Liver (tissue), 9 donors: ENCODE measurements around the gene ZNF566. TPM values are rescaled to one million over a fixed set of nuclear protein-coding genes. Genes with fewer than 3 reads are reported as not detected.

Experiments used
- DNase-seq: peaks from one replicate; pipeline ENCODE4 v3.0.0-alpha.2; 2017; ENCODE audit warnings: low spot score
- H3K27ac ChIP-seq, 2 donors: one replicate each; pipeline ENCODE4 v1.7.0; 2013; ENCODE audit warnings: inconsistent platforms in 2 of 2, low read length in 2 of 2, control low read depth in 1 of 2, low read depth in 1 of 2, mild to moderate bottlenecking in 1 of 2
- H3K27me3 ChIP-seq, 4 donors: one replicate each; pipeline versions ENCODE4 v1.6.1 to v1.7.0; 2013; ENCODE audit warnings: low read length in 3 of 4, inconsistent platforms in 1 of 4, mild to moderate bottlenecking in 1 of 4, moderate library complexity in 1 of 4; ENCODE audit not compliant: control insufficient read depth in 4 of 4, insufficient read depth in 4 of 4
- H3K36me3 ChIP-seq, 4 donors: one replicate each; pipeline versions ENCODE4 v1.6.1 to v1.7.0; 2013; ENCODE audit warnings: low read length in 3 of 4, mild to moderate bottlenecking in 3 of 4, low read depth in 1 of 4, moderate library complexity in 1 of 4; ENCODE audit not compliant: control insufficient read depth in 4 of 4, insufficient read depth in 3 of 4
- H3K4me1 ChIP-seq, 4 donors: one replicate each; pipeline versions ENCODE4 v1.6.1 to v1.7.0; 2013; ENCODE audit warnings: low read length in 3 of 4, mild to moderate bottlenecking in 3 of 4, moderate library complexity in 1 of 4; ENCODE audit not compliant: control insufficient read depth in 4 of 4, insufficient read depth in 4 of 4
- H3K4me3 ChIP-seq, 3 donors: one replicate each; pipeline versions ENCODE4 v1.6.1 to v1.7.0; 2013; ENCODE audit warnings: low read length in 3 of 3, control low read depth in 1 of 3, low read depth in 1 of 3, mild to moderate bottlenecking in 1 of 3
- H3K9ac ChIP-seq, 2 donors: one replicate each; pipeline ENCODE4 v1.7.0; 2013; ENCODE audit warnings: low read length in 2 of 2, mild to moderate bottlenecking in 2 of 2, moderate library complexity in 2 of 2, control low read depth in 1 of 2, low read depth in 1 of 2
- H3K9me3 ChIP-seq, 4 donors: one replicate each; pipeline versions ENCODE4 v1.6.1 to v1.7.0; 2013; ENCODE audit warnings: low read length in 3 of 4; ENCODE audit not compliant: control insufficient read depth in 4 of 4
- ATF3 ChIP-seq: IDR thresholded peaks from 2 replicates; pipeline ENCODE4 v1.6.1; 2016; ENCODE audit warnings: antibody characterized with exemption
- CTCF ChIP-seq: fragments of 150-350 bp; IDR thresholded peaks from 2 replicates; pipeline ENCODE4 v1.5.1; 2017; ENCODE audit warnings: improper control_type of control experiment, low read depth, low read length; ENCODE audit not compliant: missing input control
- EGR1 ChIP-seq, 2 donors: IDR thresholded peaks; 2 replicates each; pipeline ENCODE4 v1.6.1; 2016 to 2018; ENCODE audit warnings: antibody characterized with exemption in 2 of 2, low read depth in 2 of 2
- FOXA2 ChIP-seq: IDR thresholded peaks from 2 replicates; pipeline ENCODE4 v1.6.1; 2016; ENCODE audit warnings: antibody characterized with exemption
- GABPA ChIP-seq, 2 donors: IDR thresholded peaks in 1 of 2; conservative IDR thresholded peaks in 1 of 2; 2 replicates each; pipeline ENCODE4 v1.6.1; 2016; ENCODE audit warnings: antibody characterized with exemption in 2 of 2, mild to moderate bottlenecking in 1 of 2, moderate library complexity in 1 of 2
- HNF4A ChIP-seq, 2 donors: conservative IDR thresholded peaks; 2 replicates each; pipeline ENCODE4 v1.6.1; 2016; ENCODE audit warnings: antibody characterized with exemption in 2 of 2, mild to moderate bottlenecking in 2 of 2
- HNF4G ChIP-seq: IDR thresholded peaks from 2 replicates; pipeline ENCODE4 v1.6.1; 2016; ENCODE audit warnings: antibody characterized with exemption
- JUND ChIP-seq, 2 donors: IDR thresholded peaks; 2 replicates each; pipeline ENCODE4 v1.6.1; 2016; ENCODE audit warnings: antibody characterized with exemption in 2 of 2
- MAX ChIP-seq: IDR thresholded peaks from 2 replicates; pipeline ENCODE4 v1.6.1; 2016; ENCODE audit warnings: antibody characterized with exemption
- NR2F2 ChIP-seq: IDR thresholded peaks from 2 replicates; pipeline ENCODE4 v1.6.1; 2016; ENCODE audit warnings: antibody characterized with exemption
- RAD21 ChIP-seq, 2 donors: IDR thresholded peaks; 2 replicates each; pipeline ENCODE4 v1.6.1; 2016; ENCODE audit warnings: antibody characterized with exemption in 2 of 2, mild to moderate bottlenecking in 2 of 2
- REST ChIP-seq: IDR thresholded peaks from 2 replicates; pipeline ENCODE4 v1.6.1; 2016; ENCODE audit warnings: antibody characterized with exemption, mild to moderate bottlenecking
- RXRA ChIP-seq, 2 donors: IDR thresholded peaks; 2 replicates each; pipeline ENCODE4 v1.6.1; 2017 to 2018; ENCODE audit warnings: antibody characterized with exemption in 2 of 2, mild to moderate bottlenecking in 1 of 2
- SP1 ChIP-seq: IDR thresholded peaks from 2 replicates; pipeline ENCODE4 v1.6.1; 2018; ENCODE audit warnings: antibody characterized with exemption, mild to moderate bottlenecking
- YY1 ChIP-seq: IDR thresholded peaks from 2 replicates; pipeline ENCODE4 v1.6.1; 2016; ENCODE audit warnings: antibody characterized with exemption, mild to moderate bottlenecking
- ZBTB33 ChIP-seq: IDR thresholded peaks from 2 replicates; pipeline ENCODE4 v1.6.1; 2016; ENCODE audit warnings: antibody characterized with exemption
- WGBS: extraction: QIAGEN DNeasy Blood & Tissue Kit; methylation state at CpG from one replicate; pipeline ENCODE4 v1.1.7; 2013; 5-methylcytosine and 5-hydroxymethylcytosine counted together
- polyA plus RNA-seq, 2 donors: library from polyadenylated mRNA; stranded (reverse) in 1 of 2; unstranded in 1 of 2; fragments of 200-250 nt in 1 of 2; fragments of >200 nt in 1 of 2; fragmentation: Nextera tagmentation in 1 of 2; extraction: Ambion mirVana in 1 of 2; gene quantifications; one replicate each; pipeline versions ENCODE4 v1.2.1 to v1.2.3, GENCODE V29; 2013 to 2015
- total RNA-seq, 2 donors: library from RNA; depleted of rRNA; stranded (reverse); fragments of >200 nt; gene quantifications; one replicate each; pipeline ENCODE4 v1.2.3, GENCODE V29; 2014
- donor health status: healthy.
- donor health status: healthy.
- donor health status: healthy.
- donor health status: healthy.
- donor health status: healthy.

Gene ZNF566
- total and polyA plus RNA-seq, 4 donors = 1.5 to 11.1 (median 6.3) TPM

GRCh38 chr19:36420961-36421748, 68.2 kb downstream of the ZNF566 start:
- Histone ChIP-seq H3K36me3 (peaks cover 0 to 3% (median 0%) of the 10 kb centered on the region in 4 donors), H3K27ac (peak overlapping the region in 1 of 2 donors; percentile 25), H3K9ac (no peak overlapping the region), H3K9me3 (peaks cover 20 to 34% (median 26%) of the 10 kb centered on the region in 4 donors), H3K4me1 (peaks cover 0 to 5% (median 4%) of the 10 kb centered on the region in 4 donors), H3K27me3 (peaks cover 0 to 5% (median 0%) of the 10 kb centered on the region in 4 donors), H3K4me3 (peak overlapping the region in 2 of 3 donors; percentile 42 to 47)
- 11% methylated on average over 61 of the region's 61 CpGs for WGBS
- TF ChIP-seq GABPA (IDR thresholded peaks at IDR 0.05 in 1 of 2, conservative IDR thresholded peaks at IDR 0.05 in 1 of 2) (no peak), HNF4G (no peak), NR2F2 (no peak), REST (no peak), MAX (no peak), ZBTB33 (no peak), EGR1 (IDR thresholded peaks at IDR 0.05; ENCODE audit: low read depth in 2 of 2) (no peak), CTCF (no peak), JUND (IDR thresholded peaks at IDR 0.05) (no peak), RAD21 (IDR thresholded peaks at IDR 0.05) (no peak), RXRA (IDR thresholded peaks at IDR 0.05) (no peak), YY1 (no peak), FOXA2 (no peak), SP1 (no peak), ATF3 (no peak), HNF4A (conservative IDR thresholded peaks at IDR 0.05) (no peak)
- peak; percentile 35 for DNase-seq
